ENCODE data around the gene SERPINF2. TPM values are rescaled to one million over a fixed set of nuclear protein-coding genes. Genes with fewer than 3 reads are reported as not detected.

SERPINF2 gene
- total and polyA plus RNA-seq, 12 donors = 0.18 to 2.8 (median 0.76) TPM; not detected in 2

- no peaks in the 10 kb centered on the region for H3K27me3 ChIP-seq
- H3K4me1 ChIP-seq = peaks cover 0 to 31% (median 0%) of the 10 kb centered on the region in 9 donors
- H3K27ac ChIP-seq = peak overlapping the region in 1 of 10 donors; percentile 56
- WGBS, 2 donors = 82% methylated on average over 23 of the region's 23 CpGs
- no peak for ATAC-seq
- intact Hi-C loops (cut with DNase I) = loop anchor here in 1 of 10 donors (10.0 kb wide), 1 partner anchor 1341 kb away; no protein-coding TSS in a partner anchor
- no peak overlapping the region for H3K4me3 ChIP-seq
- TF ChIP-seq, protein P1, sequence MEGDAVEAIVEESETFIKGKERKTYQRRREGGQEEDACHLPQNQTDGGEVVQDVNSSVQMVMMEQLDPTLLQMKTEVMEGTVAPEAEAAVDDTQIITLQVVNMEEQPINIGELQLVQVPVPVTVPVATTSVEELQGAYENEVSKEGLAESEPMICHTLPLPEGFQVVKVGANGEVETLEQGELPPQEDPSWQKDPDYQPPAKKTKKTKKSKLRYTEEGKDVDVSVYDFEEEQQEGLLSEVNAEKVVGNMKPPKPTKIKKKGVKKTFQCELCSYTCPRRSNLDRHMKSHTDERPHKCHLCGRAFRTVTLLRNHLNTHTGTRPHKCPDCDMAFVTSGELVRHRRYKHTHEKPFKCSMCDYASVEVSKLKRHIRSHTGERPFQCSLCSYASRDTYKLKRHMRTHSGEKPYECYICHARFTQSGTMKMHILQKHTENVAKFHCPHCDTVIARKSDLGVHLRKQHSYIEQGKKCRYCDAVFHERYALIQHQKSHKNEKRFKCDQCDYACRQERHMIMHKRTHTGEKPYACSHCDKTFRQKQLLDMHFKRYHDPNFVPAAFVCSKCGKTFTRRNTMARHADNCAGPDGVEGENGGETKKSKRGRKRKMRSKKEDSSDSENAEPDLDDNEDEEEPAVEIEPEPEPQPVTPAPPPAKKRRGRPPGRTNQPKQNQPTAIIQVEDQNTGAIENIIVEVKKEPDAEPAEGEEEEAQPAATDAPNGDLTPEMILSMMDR (IDR thresholded peaks at IDR 0.05) = no peak
- DNase-seq = no peak
- H3K36me3 ChIP-seq = no peaks in the 10 kb centered on the region
- no peaks in the 10 kb centered on the region for H3K9me3 ChIP-seq
Observed at GRCh38 chr17:1753767-1754429, 11.2 kb downstream of the SERPINF2 start.

- Histone ChIP-seq H3K27me3 (no peaks in the 10 kb centered on the region), H3K27ac (peak overlapping the region in 1 of 10 donors; percentile 56), H3K9me3 (no peaks in the 10 kb centered on the region), H3K4me3 (no peak overlapping the region), H3K36me3 (no peaks in the 10 kb centered on the region), H3K4me1 (peaks cover 0 to 37% (median 0%) of the 10 kb centered on the region in 9 donors)
- ATAC-seq (no peak), DNase-seq (no peak)
- intact Hi-C loops (cut with DNase I) = loop anchor here in 1 of 10 donors (10.0 kb wide), 1 partner anchor 1340 kb away; no protein-coding TSS in a partner anchor
- WGBS, 2 donors = 73 to 75% methylated on average over 25 of the region's 25 CpGs
- TF ChIP-seq, protein P1 (IDR thresholded peaks at IDR 0.05) = no peak
Observed at GRCh38 chr17:1754430-1755112, 11.9 kb downstream of the SERPINF2 start.

DNA sequence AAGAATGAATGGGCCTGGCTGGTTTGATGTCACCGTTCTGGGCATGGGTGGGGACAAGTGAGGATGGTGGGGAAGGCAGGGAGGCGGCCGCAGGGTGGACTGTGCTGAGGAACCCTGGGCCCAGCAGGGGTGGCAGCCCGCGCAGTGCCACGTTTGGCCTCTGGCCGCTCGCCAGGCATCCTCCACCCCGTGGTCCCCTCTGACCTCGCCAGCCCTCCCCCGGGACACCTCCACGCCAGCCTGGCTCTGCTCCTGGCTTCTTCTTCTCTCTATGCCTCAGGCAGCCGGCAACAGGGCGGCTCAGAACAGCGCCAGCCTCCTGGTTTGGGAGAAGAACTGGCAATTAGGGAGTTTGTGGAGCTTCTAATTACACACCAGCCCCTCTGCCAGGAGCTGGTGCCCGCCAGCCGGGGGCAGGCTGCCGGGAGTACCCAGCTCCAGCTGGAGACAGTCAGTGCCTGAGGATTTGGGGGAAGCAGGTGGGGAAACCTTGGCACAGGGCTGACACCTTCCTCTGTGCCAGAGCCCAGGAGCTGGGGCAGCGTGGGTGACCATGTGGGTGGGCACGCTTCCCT lies 12.7 kb downstream of the SERPINF2 start:
- DNase-seq (no peak), ATAC-seq (peak in 1 of 8 donors; percentile 7)
- H3K9me3 ChIP-seq = no peaks in the 10 kb centered on the region
- H3K27me3 ChIP-seq = no peaks in the 10 kb centered on the region
- H3K4me3 ChIP-seq = no peak overlapping the region
- H3K36me3 ChIP-seq = no peaks in the 10 kb centered on the region
- H3K27ac ChIP-seq = no peak overlapping the region
- peaks cover 0 to 39% (median 0%) of the 10 kb centered on the region in 9 donors for H3K4me1 ChIP-seq
- 81 to 87% methylated on average over 20 of the region's 20 CpGs for WGBS, 2 donors
- intact Hi-C loops (cut with DNase I) = loop anchor here in 1 of 10 donors (10.0 kb wide), 1 partner anchor 1339 kb away; no protein-coding TSS in a partner anchor
- TF ChIP-seq, protein P1 (IDR thresholded peaks at IDR 0.05) = no peak

DNA sequence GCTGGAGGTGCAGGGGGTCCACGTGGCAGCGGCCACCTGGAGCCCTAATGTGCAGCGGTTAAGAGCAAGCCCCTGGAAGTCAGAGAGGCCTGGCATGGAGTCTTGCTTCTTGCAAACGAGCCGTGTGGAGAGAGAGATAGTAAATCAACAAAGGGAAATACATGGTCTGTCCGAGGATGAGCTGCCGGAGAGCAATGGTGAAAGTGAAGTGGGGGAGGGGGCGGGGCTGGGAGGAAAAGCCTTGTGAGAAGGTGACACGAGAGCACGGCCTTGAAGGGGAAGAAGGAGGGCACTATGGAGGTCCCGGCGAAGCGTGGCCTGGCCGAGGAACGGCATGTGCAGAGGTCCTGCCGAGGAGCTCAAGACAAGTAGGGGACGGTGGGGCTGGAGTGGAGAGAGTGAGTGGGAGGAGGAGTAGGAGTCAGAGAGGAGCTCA lies 13.2 kb downstream of the SERPINF2 start:
- Histone ChIP-seq H3K36me3 (no peaks in the 10 kb centered on the region), H3K4me1 (peaks cover 0 to 39% (median 0%) of the 10 kb centered on the region in 9 donors), H3K9me3 (no peaks in the 10 kb centered on the region), H3K27me3 (no peaks in the 10 kb centered on the region), H3K27ac (no peak overlapping the region), H3K4me3 (no peak overlapping the region)
- TF ChIP-seq, protein P1 (IDR thresholded peaks at IDR 0.05) = no peak
- intact Hi-C loops (cut with DNase I) = loop anchor here in 1 of 10 donors (10.0 kb wide), 1 partner anchor 1339 kb away; no protein-coding TSS in a partner anchor
- 65 to 70% methylated on average over 17 of the region's 17 CpGs for WGBS, 2 donors
- DNase-seq (no peak), ATAC-seq (no peak)

Data from heart right ventricle (tissue), 16 donors.